Nephron (organoid): Measurements from ENCODE around the gene VMAC.

Experiments used
- H3K27ac Mint-ChIP-seq, 3 experiments: 2 replicates each; pipeline ENCODE4 v1.8.0; 2020; ENCODE audit warnings: mixed read lengths in 3 of 3, mild to moderate bottlenecking in 2 of 3, moderate library complexity in 1 of 3
- H3K27me3 Mint-ChIP-seq: 2 replicates; pipeline ENCODE4 v1.8.0; 2021; ENCODE audit warnings: low read depth, mild to moderate bottlenecking, moderate library complexity, mixed read lengths
- H3K36me3 Mint-ChIP-seq: 2 replicates; pipeline ENCODE4 v1.8.0; 2020; ENCODE audit warnings: low read depth, mixed read lengths
- H3K4me1 Mint-ChIP-seq: 2 replicates; pipeline ENCODE4 v1.8.0; 2020; ENCODE audit warnings: mixed read lengths
- H3K4me3 Mint-ChIP-seq, 3 experiments: 2 replicates each; pipeline ENCODE4 v1.8.0; 2020; ENCODE audit warnings: mild to moderate bottlenecking in 3 of 3, mixed read lengths in 3 of 3, moderate library complexity in 2 of 3
- H3K9me3 Mint-ChIP-seq: 2 replicates; pipeline ENCODE4 v1.8.0; 2020; ENCODE audit warnings: mixed read lengths
- CTCF ChIP-seq, 3 experiments: fragments of 200-600 bp; sonication (generic); IDR thresholded peaks; one replicate each; pipeline ENCODE4 v1.5.0; 2021; ENCODE audit warnings: antibody characterized with exemption in 3 of 3; ENCODE audit not compliant: unreplicated experiment in 3 of 3

Gene VMAC

GRCh38 chr19:5921516-5922160 lies 17.0 kb downstream of the VMAC start:
- Mint-ChIP-seq H3K4me3 (no peak overlapping the region), H3K4me1 (peaks cover 3% of the 10 kb centered on the region), H3K27ac (peak overlapping the region in 1 of 3 experiments; percentile 24), H3K36me3 (peaks cover 45% of the 10 kb centered on the region), H3K9me3 (no peaks in the 10 kb centered on the region), H3K27me3 (no peaks in the 10 kb centered on the region)
- TF ChIP-seq CTCF (IDR thresholded peaks at IDR 0.05; ENCODE audit: unreplicated experiment in 3 of 3) = no peak

DNA sequence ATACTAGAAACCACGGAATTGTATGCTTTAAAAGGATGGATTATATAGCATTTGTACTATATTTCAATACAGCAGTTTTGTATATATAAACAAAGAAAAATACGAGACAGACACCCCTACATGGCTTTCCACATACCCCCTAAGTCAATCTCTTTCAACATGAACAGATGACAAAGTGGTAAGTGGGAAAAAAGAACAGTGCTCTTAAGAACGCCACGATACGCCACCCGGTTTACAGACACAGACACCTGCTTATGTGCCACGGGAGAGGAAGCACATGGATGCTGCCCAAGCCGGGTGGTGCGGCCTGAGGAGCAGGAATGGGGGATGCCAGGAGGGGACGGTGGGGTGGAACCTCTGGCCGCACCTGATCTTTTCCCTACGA lies 17.5 kb downstream of the VMAC start:
- H3K27me3 Mint-ChIP-seq = no peaks in the 10 kb centered on the region
- H3K9me3 Mint-ChIP-seq = no peaks in the 10 kb centered on the region
- H3K4me3 Mint-ChIP-seq = no peak overlapping the region
- H3K27ac Mint-ChIP-seq = peak overlapping the region in 1 of 3 experiments; percentile 24
- TF ChIP-seq CTCF (IDR thresholded peaks at IDR 0.05; ENCODE audit: unreplicated experiment in 3 of 3) = no peak
- peaks cover 44% of the 10 kb centered on the region for H3K36me3 Mint-ChIP-seq
- H3K4me1 Mint-ChIP-seq = peaks cover 8% of the 10 kb centered on the region

DNA sequence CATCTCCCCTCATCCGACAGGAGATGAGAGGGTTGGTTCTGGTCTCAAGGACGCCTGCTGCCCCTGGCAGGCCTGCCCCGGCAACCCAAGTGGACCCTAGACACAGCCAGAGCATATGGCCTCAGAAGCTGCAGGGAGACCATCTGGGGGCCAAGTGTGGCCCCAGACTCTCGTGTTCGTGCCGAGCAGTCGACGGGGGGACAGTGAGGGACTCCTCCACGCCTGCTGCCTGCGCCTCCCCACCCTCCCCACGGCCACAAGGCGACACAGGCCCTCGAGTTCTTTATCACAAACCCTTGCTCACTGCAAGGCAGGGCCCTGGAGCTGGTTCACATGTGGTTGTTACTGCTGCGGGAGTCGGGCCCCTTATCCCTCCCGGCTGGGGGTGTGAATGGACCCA lies 18.7 kb downstream of the VMAC start:
- Mint-ChIP-seq H3K4me1 (peaks cover 15% of the 10 kb centered on the region), H3K27me3 (no peaks in the 10 kb centered on the region), H3K4me3 (no peak overlapping the region), H3K9me3 (no peaks in the 10 kb centered on the region), H3K27ac (no peak overlapping the region), H3K36me3 (peaks cover 51% of the 10 kb centered on the region)
- no peak for TF ChIP-seq CTCF (IDR thresholded peaks at IDR 0.05; ENCODE audit: unreplicated experiment in 3 of 3)

- Mint-ChIP-seq H3K9me3 (no peaks in the 10 kb centered on the region), H3K36me3 (peaks cover 66% of the 10 kb centered on the region), H3K27ac (peak overlapping the region in 2 of 3 experiments; percentile 77 to 80), H3K4me1 (peaks cover 15% of the 10 kb centered on the region), H3K4me3 (no peak overlapping the region), H3K27me3 (no peaks in the 10 kb centered on the region)
- TF ChIP-seq CTCF (IDR thresholded peaks at IDR 0.05; ENCODE audit: unreplicated experiment in 3 of 3) = no peak
These were observed 21.3 kb downstream of the VMAC start for GRCh38 chr19:5925830-5926427.

DNA sequence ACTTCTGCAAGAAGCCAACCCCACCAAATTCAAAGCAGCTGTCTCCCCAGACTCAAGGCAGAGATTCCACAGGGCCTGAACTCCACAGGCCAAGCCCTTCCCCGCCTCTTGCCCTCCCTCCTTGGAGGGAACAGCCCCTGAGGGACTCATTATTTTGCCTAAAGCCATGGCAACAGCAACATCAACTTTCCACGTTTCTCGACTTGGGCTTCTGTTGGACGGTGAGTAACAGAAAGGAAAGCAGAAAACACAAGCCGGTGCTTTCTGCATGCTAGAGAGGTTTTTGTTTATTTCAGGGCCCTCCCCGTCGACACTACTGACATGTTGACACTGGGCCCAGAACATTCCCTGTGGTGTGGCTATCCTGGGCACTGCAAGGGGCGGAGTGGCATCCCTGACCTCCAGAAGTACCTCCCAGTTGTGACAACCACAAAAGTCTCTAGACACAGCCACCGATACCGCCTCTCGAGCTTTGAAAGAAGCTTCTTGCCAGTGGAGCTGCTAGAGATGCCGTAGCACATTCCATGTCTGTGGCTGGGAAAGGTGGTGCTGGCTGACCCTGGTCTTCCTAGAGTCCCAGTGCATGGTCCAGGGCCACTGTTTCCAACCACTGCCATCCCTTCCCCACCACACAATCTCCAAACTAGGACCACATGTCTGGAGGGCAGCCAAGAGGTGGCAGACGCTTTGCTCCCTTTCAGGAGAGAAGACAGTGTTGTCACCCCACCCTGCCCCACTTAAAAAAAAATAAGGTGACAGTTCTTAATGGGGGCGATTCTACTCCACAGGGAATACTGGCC lies 22.2 kb downstream of the VMAC start:
- Mint-ChIP-seq H3K9me3 (no peaks in the 10 kb centered on the region), H3K4me3 (no peak overlapping the region), H3K27me3 (no peaks in the 10 kb centered on the region), H3K27ac (peak overlapping the region; percentile 63 to 80 (median 77)), H3K36me3 (peaks cover 65% of the 10 kb centered on the region), H3K4me1 (peaks cover 15% of the 10 kb centered on the region)
- TF ChIP-seq CTCF (IDR thresholded peaks at IDR 0.05; ENCODE audit: unreplicated experiment in 3 of 3) = no peak
